Kidney (tissue), 14 donors: ENCODE measurements around the gene SPATA6L. TPM values are rescaled to one million over a fixed set of nuclear protein-coding genes. Genes with fewer than 3 reads are reported as not detected.

ENCODE experiments used
- DNase-seq, 5 donors: peaks; one replicate each; pipeline ENCODE4 v3.0.0-alpha.2; 2013 to 2020
- FAIRE-seq: peaks from 2 replicates; lab custom pipeline; 2012; peaks lifted over from hg19 to GRCh38; lab: Jason Lieb, UNC
- H3K27ac ChIP-seq, 2 donors: one replicate each; pipeline ENCODE4 v1.7.0; 2013; ENCODE audit warnings: low read depth in 2 of 2, low read length in 2 of 2, inconsistent platforms in 1 of 2
- H3K27me3 ChIP-seq: one replicate; pipeline ENCODE4 v1.7.1; 2013; ENCODE audit warnings: low read length, inconsistent platforms; ENCODE audit not compliant: control insufficient read depth, insufficient read depth
- H3K36me3 ChIP-seq, 3 donors: one replicate each; pipeline versions ENCODE4 v1.7.0 to v1.7.1; 2013; ENCODE audit warnings: low read length in 3 of 3, control low read depth in 1 of 3, inconsistent platforms in 1 of 3; ENCODE audit not compliant: insufficient read depth in 3 of 3, control insufficient read depth in 2 of 3
- H3K4me1 ChIP-seq, 3 donors: one replicate each; pipeline versions ENCODE4 v1.7.0 to v1.7.1; 2013; ENCODE audit warnings: low read length in 3 of 3, inconsistent platforms in 1 of 3, low read depth in 1 of 3; ENCODE audit not compliant: control insufficient read depth in 2 of 3, insufficient read depth in 2 of 3
- H3K4me3 ChIP-seq, 3 donors: one replicate each; pipeline versions ENCODE4 v1.7.0 to v1.8.1; 2013; ENCODE audit warnings: low read length in 3 of 3, control low read depth in 1 of 3, inconsistent platforms in 1 of 3
- H3K9ac ChIP-seq, 3 donors: one replicate each; pipeline versions ENCODE4 v1.7.0 to v1.7.1; 2013; ENCODE audit warnings: low read length in 3 of 3, control low read depth in 1 of 3, inconsistent platforms in 1 of 3
- H3K9me3 ChIP-seq, 3 donors: one replicate each; pipeline versions ENCODE4 v1.7.0 to v1.7.1; 2013; ENCODE audit warnings: low read length in 3 of 3, control low read depth in 1 of 3, inconsistent platforms in 1 of 3; ENCODE audit not compliant: control insufficient read depth in 2 of 3, insufficient read depth in 1 of 3
- CTCF ChIP-seq: IDR thresholded peaks from 3 replicates; pipeline ENCODE4 v1.5.1; 2012; ENCODE audit warnings: mild to moderate bottlenecking, moderate library complexity, borderline replicate concordance; ENCODE audit not compliant: insufficient read depth; ENCODE audit errors: extremely low read depth
- intact Hi-C: fragments of 100-400 bp; cut with DNase I; formaldehyde crosslinking; loops from one replicate; pipeline ENCODE4 v1.11.1; 2022
- polyA plus RNA-seq: library from polyadenylated mRNA; stranded (reverse); fragments of 350-450 nt; fragmentation: Illumina TruSeq; extraction: RNeasy Lipid Tissue Mini Kit (QIAGEN cat#74804); gene quantifications from one replicate; pipeline ENCODE4 v1.2.3, GENCODE V29; 2014; ENCODE audit warnings: low read depth, low replicate concordance; ENCODE audit not compliant: insufficient read depth
- total RNA-seq: library from RNA; stranded (reverse); fragmentation: NEBNext Ultra II Directional; extraction: Animal tissue kit (Norgen Biotek cat#: 25700); gene quantifications from one replicate; pipeline ENCODE4 v1.2.1, GENCODE V29; 2021
- donor health status: control.
- donor health status: control.
- donor health status: control.
- donor health status: control.
- donor health status: control.
- donor health status: DM: yes; HTN: yes; CAD: no.
- donor health status: Normal renal cell carcinoma (clear cell type).

Gene SPATA6L
- total and polyA plus RNA-seq, 2 donors from 2014 or later = 1.5 to 15.1 TPM

DNA sequence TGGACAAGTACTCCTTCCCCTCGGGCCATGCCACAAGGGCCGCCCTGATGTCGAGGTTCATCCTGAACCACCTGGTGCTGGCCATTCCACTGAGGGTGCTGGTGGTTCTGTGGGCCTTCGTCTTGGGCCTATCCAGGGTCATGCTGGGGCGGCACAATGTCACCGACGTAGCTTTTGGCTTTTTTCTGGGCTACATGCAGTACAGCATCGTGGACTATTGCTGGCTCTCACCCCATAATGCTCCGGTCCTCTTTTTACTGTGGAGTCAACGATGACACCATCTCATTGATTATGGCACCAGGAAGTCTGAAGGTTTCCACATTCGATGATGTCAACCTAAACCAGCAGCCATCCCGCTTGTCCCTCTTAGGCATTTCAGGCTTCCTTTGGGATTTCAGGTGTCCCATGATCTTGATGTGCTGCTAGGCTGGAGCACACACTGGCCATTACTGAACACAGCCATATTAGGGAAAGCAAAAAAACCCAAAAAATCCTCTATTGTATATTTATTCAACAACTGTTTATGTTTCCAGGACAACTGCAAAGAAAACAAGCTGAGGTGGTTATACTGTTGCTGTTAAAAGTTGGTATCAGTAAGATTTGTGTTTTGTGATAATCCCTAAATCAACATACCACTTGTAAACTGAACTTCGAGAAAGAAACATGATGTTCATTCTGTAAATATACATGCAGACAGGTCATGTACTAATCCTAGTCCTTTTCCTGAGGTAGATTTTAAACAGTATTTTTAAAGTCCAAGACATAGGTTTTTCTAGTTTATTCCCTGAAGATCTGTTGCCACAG is 3.1 kb downstream of the SPATA6L start:
- TF ChIP-seq CTCF = no peak
- peaks cover 3 to 17% (median 13%) of the 10 kb centered on the region in 3 donors for H3K4me1 ChIP-seq

GRCh38 chr9:4662108-4662988 is 3.9 kb downstream of the SPATA6L start, which contains the start of gene PLPP6:
Gene PLPP6, plus strand, starts transcription at chr9:4662294. Its CDS starts 82 bp downstream, at chr9:4662376.
- H3K27me3 ChIP-seq = no peaks in the 10 kb centered on the region
- peak within 1 kb of the TSS; percentile 61 to 79 for H3K27ac ChIP-seq
- DNase-seq = peak; percentile 90 to 96 (median 95)
- H3K4me3 ChIP-seq = peak within 1 kb of the TSS; percentile 74 to 84 (median 75)
- TF ChIP-seq CTCF = peak; percentile 74
- peak; percentile 54 for FAIRE-seq
- intact Hi-C loops = no loop called here
- H3K4me1 ChIP-seq = peaks cover 3 to 17% (median 13%) of the 10 kb centered on the region in 3 donors
- H3K36me3 ChIP-seq = no peaks in the 10 kb centered on the region
- no peaks in the 10 kb centered on the region for H3K9me3 ChIP-seq
- H3K9ac ChIP-seq = peak within 1 kb of the TSS; percentile 39 to 66 (median 42)

More for the DNA sequence above, 3.1 kb downstream of the SPATA6L start:
- H3K9me3 ChIP-seq = no peaks in the 10 kb centered on the region
- H3K9ac ChIP-seq = peak overlapping the region in 2 of 3 donors; percentile 14 to 42
- FAIRE-seq (no peak), DNase-seq (no peak)
- no peaks in the 10 kb centered on the region for H3K36me3 ChIP-seq
- peak overlapping the region in 1 of 2 donors; percentile 79 for H3K27ac ChIP-seq
- intact Hi-C loops = no loop called here
- H3K27me3 ChIP-seq = no peaks in the 10 kb centered on the region
- H3K4me3 ChIP-seq = peak overlapping the region; percentile 38 to 84 (median 74)

GRCh38 chr9:4661611-4662010 is 4.7 kb downstream of the SPATA6L start:
- no peak for DNase-seq
- no peaks in the 10 kb centered on the region for H3K36me3 ChIP-seq

More at GRCh38 chr9:4661611-4662010, 4.7 kb downstream of the SPATA6L start:
- intact Hi-C loops = no loop called here
- H3K9me3 ChIP-seq = no peaks in the 10 kb centered on the region
- H3K9ac ChIP-seq = peak overlapping the region; percentile 39 to 66 (median 42)
- peak overlapping the region; percentile 74 to 84 (median 75) for H3K4me3 ChIP-seq
- no peak for TF ChIP-seq CTCF
- H3K27me3 ChIP-seq = no peaks in the 10 kb centered on the region
- FAIRE-seq = no peak
- peaks cover 3 to 17% (median 8%) of the 10 kb centered on the region in 3 donors for H3K4me1 ChIP-seq
- no peak overlapping the region for H3K27ac ChIP-seq
